Nephron (organoid): ENCODE data around the gene OR52K1.

Experiments used
- H3K27ac Mint-ChIP-seq, 3 experiments: 2 replicates each; pipeline ENCODE4 v1.8.0; 2020; ENCODE audit warnings: mixed read lengths in 3 of 3, mild to moderate bottlenecking in 2 of 3, moderate library complexity in 1 of 3
- H3K27me3 Mint-ChIP-seq: 2 replicates; pipeline ENCODE4 v1.8.0; 2021; ENCODE audit warnings: low read depth, mild to moderate bottlenecking, moderate library complexity, mixed read lengths
- H3K36me3 Mint-ChIP-seq: 2 replicates; pipeline ENCODE4 v1.8.0; 2020; ENCODE audit warnings: low read depth, mixed read lengths
- H3K4me1 Mint-ChIP-seq: 2 replicates; pipeline ENCODE4 v1.8.0; 2020; ENCODE audit warnings: mixed read lengths
- H3K4me3 Mint-ChIP-seq, 3 experiments: 2 replicates each; pipeline ENCODE4 v1.8.0; 2020; ENCODE audit warnings: mild to moderate bottlenecking in 3 of 3, mixed read lengths in 3 of 3, moderate library complexity in 2 of 3
- H3K9me3 Mint-ChIP-seq: 2 replicates; pipeline ENCODE4 v1.8.0; 2020; ENCODE audit warnings: mixed read lengths
- TF ChIP-seq, protein P1 (sequence below), 3 experiments: fragments of 200-600 bp; sonication (generic); IDR thresholded peaks; one replicate each; pipeline ENCODE4 v1.5.0; 2021; ENCODE audit warnings: antibody characterized with exemption in 3 of 3; ENCODE audit not compliant: unreplicated experiment in 3 of 3

Gene OR52K1

DNA sequence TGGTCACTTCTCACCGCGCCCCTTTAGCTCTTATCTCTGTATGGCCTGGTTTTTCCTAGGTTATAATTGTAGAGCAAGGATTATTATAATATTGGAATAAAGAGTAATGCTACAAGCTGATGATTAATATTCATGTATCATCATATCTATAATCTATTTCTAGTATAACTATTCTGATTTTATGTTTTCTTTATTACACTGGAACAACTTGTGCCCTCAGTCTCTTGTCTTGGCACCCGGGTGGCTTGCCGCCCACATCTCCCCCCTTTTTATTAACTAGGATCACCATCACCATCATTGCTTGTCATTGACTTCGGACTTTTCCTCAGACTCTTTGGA, 11.0 kb downstream of the OR52K1 start:
- Mint-ChIP-seq H3K9me3 (no peaks in the 10 kb centered on the region), H3K27ac (no peak overlapping the region), H3K4me1 (peaks cover 9% of the 10 kb centered on the region), H3K36me3 (no peaks in the 10 kb centered on the region), H3K4me3 (no peak overlapping the region), H3K27me3 (peaks cover 18% of the 10 kb centered on the region)
- TF ChIP-seq, protein P1, sequence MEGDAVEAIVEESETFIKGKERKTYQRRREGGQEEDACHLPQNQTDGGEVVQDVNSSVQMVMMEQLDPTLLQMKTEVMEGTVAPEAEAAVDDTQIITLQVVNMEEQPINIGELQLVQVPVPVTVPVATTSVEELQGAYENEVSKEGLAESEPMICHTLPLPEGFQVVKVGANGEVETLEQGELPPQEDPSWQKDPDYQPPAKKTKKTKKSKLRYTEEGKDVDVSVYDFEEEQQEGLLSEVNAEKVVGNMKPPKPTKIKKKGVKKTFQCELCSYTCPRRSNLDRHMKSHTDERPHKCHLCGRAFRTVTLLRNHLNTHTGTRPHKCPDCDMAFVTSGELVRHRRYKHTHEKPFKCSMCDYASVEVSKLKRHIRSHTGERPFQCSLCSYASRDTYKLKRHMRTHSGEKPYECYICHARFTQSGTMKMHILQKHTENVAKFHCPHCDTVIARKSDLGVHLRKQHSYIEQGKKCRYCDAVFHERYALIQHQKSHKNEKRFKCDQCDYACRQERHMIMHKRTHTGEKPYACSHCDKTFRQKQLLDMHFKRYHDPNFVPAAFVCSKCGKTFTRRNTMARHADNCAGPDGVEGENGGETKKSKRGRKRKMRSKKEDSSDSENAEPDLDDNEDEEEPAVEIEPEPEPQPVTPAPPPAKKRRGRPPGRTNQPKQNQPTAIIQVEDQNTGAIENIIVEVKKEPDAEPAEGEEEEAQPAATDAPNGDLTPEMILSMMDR (IDR thresholded peaks at IDR 0.05; ENCODE audit: unreplicated experiment in 3 of 3), result peak in 1 of 3 experiments; percentile 20

DNA sequence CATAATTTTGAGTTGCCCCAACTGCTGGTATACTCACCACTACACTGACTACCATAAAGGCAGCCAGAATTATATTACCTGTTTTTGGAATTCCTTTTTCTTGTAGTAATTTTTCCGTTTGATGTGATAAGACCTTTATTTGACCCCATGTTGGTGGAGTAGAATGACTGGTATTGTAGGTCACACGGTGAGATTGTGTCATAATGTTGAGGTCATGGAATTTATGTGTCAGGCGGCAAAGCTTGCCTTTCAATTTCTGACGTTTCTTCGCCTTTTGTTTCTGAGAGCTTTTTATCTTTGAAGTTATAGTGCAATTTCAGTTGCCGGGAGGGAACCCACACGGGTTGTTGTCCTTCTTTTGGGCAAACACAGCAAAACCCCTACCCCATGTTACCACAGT, 13.0 kb downstream of the OR52K1 start:
- Mint-ChIP-seq H3K4me3 (no peak overlapping the region), H3K27me3 (peaks cover 12% of the 10 kb centered on the region)

DNA sequence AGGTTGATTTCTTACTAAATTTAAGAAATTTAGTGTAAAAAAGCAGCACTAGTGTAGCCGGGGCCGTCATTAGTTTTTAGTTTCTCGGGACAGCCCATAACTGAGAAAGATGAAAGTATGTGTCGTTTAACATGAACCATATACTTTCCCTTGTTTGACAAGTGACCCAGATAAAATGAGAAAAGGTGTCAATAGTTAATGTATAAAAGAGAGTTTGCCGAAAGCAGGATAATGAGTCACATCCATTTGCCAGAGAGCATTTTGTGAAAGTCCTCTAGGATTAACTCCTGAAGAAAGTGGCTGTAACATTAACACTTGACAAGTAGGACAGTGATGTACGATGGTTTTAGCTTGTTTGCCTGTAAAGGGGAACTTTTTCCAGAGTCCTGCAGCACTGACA, 13.5 kb downstream of the OR52K1 start:
- TF ChIP-seq, protein P1 (IDR thresholded peaks at IDR 0.05; ENCODE audit: unreplicated experiment in 3 of 3), result no peak
- H3K36me3 Mint-ChIP-seq, result no peaks in the 10 kb centered on the region
- H3K27me3 Mint-ChIP-seq, result peaks cover 12% of the 10 kb centered on the region
- no peak overlapping the region for H3K4me3 Mint-ChIP-seq
- H3K9me3 Mint-ChIP-seq, result no peaks in the 10 kb centered on the region
- H3K4me1 Mint-ChIP-seq, result peaks cover 9% of the 10 kb centered on the region
- no peak overlapping the region for H3K27ac Mint-ChIP-seq

More for the DNA sequence above, 13.0 kb downstream of the OR52K1 start:
- no peak overlapping the region for H3K27ac Mint-ChIP-seq
- H3K9me3 Mint-ChIP-seq, result no peaks in the 10 kb centered on the region
- TF ChIP-seq, protein P1 (IDR thresholded peaks at IDR 0.05; ENCODE audit: unreplicated experiment in 3 of 3), result no peak
- H3K4me1 Mint-ChIP-seq, result peaks cover 9% of the 10 kb centered on the region
- H3K36me3 Mint-ChIP-seq, result no peaks in the 10 kb centered on the region

DNA sequence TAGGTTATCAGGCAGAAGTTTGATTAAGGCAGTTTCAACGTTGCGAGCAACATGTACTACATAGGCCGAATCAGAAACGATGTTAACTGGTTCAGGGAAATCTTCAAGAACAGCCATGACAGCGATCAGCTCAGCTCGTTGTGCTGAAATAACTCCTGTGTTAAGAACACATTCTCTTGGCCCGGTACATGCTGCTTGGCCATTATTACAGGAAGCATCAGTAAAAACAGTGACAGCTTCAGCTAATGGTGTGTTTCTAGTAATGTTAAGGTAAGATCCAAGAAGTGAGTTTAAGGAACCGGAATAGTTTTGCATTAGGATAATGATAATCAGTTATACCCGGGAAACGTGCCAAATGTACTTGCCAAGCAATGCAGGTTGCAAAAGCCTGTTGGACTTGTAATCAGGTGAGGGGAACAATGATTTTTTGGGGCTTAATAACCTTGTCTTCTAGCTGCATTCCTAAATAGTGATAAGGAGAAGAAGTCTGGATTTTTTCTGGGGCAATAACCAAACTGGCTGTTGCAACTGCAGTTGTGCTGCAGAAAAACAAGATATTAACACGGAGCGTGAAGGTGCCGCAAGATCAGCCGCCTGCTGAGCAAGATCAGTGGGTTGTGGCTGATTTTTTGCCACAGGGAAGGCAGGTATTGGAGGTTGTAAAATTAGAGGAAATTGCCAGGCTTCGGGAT, 14.3 kb downstream of the OR52K1 start:
- no peaks in the 10 kb centered on the region for H3K36me3 Mint-ChIP-seq

DNA sequence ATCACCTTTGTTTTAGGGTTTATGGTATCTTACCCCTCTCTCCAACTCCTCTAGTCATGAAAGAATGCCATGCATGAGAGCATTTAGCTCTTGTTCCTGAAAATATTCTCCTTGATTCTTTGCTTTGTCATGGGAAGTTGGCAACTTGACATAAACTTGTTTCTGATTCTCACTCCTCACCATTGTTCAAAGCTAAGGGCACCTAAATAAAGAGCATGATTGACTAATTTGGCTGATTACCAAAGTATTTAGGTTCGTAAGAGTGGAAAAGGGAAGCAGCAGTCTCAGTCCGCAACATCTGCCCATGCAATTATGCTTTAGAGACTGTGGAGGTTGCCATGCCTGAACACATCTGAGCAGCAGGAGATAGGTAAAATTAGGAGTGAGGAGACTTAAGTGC, 26.4 kb downstream of the OR52K1 start:
- H3K4me3 Mint-ChIP-seq, result no peak overlapping the region
- TF ChIP-seq, protein P1 (IDR thresholded peaks at IDR 0.05; ENCODE audit: unreplicated experiment in 3 of 3), result no peak
- no peaks in the 10 kb centered on the region for H3K4me1 Mint-ChIP-seq
- H3K27ac Mint-ChIP-seq, result no peak overlapping the region
- peaks cover 2% of the 10 kb centered on the region for H3K9me3 Mint-ChIP-seq
- no peaks in the 10 kb centered on the region for H3K36me3 Mint-ChIP-seq
- no peaks in the 10 kb centered on the region for H3K27me3 Mint-ChIP-seq

More for the DNA sequence above, 14.3 kb downstream of the OR52K1 start:
- Mint-ChIP-seq H3K27ac (no peak overlapping the region), H3K4me3 (no peak overlapping the region), H3K9me3 (no peaks in the 10 kb centered on the region), H3K27me3 (peaks cover 12% of the 10 kb centered on the region), H3K4me1 (peaks cover 9% of the 10 kb centered on the region)
- TF ChIP-seq, protein P1 (IDR thresholded peaks at IDR 0.05; ENCODE audit: unreplicated experiment in 3 of 3), result no peak
